RCC 7860 (cell line): ENCODE results near the gene SAMD14.

Experiments
- DNase-seq: peaks from one replicate; pipeline ENCODE4 v3.0.0-alpha.2; 2015; ENCODE audit warnings: low spot score
- FAIRE-seq: peaks from 2 replicates; lab custom pipeline; 2012; peaks lifted over from hg19 to GRCh38; lab: Jason Lieb, UNC

The SAMD14 gene

DNA sequence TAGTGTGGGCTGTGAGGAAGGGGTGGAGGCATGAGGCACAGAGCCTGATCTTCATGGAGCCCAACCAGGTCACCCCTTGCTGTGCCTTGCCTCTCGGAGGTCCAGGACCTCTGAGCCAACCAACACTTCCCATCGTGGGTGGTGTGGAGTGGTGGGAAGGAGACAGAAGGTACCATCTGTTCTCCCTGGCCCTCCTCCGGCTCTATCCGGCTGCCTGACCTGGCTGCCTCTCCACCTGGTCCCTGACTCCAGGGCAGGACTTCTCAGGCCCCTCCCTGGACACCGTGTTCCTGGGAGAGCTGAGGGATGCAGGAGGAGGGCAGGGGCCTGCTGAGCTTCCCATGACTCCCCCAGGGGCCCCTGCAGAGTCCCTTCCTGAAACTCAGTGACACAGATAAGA is 31.0 kb downstream of the SAMD14 start:
- FAIRE-seq (no peak), DNase-seq (no peak)

GRCh38 chr17:50098583-50098982 is 31.4 kb downstream of the SAMD14 start:
- no peak for FAIRE-seq
- DNase-seq = no peak

DNA sequence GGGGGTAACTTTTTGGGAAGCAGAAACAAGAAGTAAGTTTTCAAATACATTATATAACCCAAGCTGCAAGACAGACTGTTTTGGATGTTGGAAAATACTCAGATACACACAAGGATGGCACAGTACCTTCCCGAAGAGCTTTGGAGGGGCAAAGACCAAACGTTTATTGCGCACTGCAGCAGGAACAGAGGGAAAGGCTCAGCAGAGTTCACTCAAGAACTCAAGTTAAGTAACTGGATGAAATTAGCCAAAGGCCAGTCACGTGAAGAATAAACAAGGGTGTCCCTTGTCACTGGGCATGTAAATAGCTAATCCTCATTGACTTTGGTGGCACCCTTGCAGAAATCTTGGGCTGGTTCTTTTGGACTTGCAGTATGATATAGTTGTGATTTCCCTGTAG is 32.0 kb downstream of the SAMD14 start:
- FAIRE-seq = no peak

DNA sequence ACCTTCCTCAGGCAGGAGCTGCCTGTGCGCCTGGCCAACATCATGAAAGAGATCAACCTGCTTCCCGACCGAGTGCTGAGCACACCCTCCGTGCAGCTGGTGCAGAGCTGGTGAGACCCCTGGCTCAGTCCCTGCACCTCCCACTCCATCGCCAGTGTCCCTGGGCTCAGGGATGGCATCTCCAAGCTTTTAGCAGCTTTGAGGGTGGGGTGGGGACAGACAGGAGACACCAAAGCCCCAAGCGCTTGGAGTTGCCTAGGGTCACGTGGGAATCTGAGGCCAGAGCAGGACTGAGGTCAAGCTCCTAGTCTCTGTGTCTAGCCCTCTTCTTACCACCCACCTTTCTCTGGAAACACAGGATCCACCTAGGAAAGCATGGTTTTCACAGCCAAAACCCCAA is 32.5 kb downstream of the SAMD14 start:
- no peak for FAIRE-seq

More for the DNA sequence above, 32.0 kb downstream of the SAMD14 start:
- DNase-seq = no peak

DNA sequence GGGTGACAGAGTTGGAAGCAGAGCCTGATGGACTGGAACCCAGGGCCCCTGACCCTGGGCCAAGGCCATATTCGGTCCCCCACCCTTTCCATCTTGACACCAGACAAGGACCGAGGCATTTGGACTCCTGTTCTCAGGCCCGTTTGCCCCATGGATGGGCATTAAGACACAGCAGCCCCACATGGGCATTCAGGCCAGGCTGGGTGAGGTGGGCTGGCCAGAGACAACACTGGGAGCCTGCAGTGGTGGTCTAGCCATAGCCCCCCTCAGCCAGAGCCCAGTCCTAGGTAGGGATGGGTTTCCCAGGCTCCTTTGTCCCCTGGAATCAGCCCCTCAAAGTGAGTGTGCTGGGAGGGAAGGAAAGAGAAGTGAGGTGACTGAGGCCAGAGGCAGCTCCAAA is 33.2 kb downstream of the SAMD14 start:
- no peak for FAIRE-seq
- DNase-seq = no peak

More for the DNA sequence above, 32.5 kb downstream of the SAMD14 start:
- DNase-seq = no peak

GRCh38 chr17:50096092-50096491 is 33.9 kb downstream of the SAMD14 start:
- no peak for FAIRE-seq
- no peak for DNase-seq

- FAIRE-seq (no peak), DNase-seq (no peak)
These were observed 34.3 kb downstream of the SAMD14 start for GRCh38 chr17:50095626-50096037.

- peak; percentile 81 for DNase-seq
- peak; percentile 34 for FAIRE-seq
These were observed 35.0 kb downstream of the SAMD14 start, which contains the start of gene PDK2 for GRCh38 chr17:50094753-50095619. TSS of gene PDK2 (plus strand) at chr17:50095351. CDS start at chr17:50095436, 85 bp downstream.

- peak; percentile 66 for FAIRE-seq
- peak; percentile 69 for DNase-seq
These were observed 35.7 kb downstream of the SAMD14 start for GRCh38 chr17:50094243-50094752.

GRCh38 chr17:50093807-50094206 is 36.2 kb downstream of the SAMD14 start:
- FAIRE-seq (no peak), DNase-seq (no peak)

DNA sequence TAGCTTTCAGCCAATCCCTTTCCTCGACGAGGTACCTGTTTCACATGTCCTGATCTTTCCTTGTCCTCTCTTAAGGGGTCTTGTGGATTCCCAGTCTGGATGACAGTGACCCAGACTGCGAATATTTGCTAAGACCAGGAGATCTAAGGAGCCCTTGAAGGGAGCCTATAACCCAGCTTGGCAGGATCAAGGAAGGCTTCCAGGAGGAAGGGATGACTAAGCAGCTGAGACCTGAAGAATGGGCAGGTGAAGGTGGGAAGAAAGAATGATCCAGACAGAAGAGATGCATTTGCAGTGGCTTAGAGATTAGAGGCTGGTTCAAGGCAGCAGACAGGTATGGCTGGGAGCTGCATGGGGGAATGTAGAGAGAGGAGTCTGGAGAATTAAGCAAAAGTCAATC is 36.7 kb downstream of the SAMD14 start:
- FAIRE-seq (no peak), DNase-seq (no peak)

GRCh38 chr17:50091918-50092285 is 38.1 kb downstream of the SAMD14 start:
- no peak for FAIRE-seq

GRCh38 chr17:50090971-50091917 is 38.7 kb downstream of the SAMD14 start:
- DNase-seq (no peak), FAIRE-seq (no peak)

More at GRCh38 chr17:50091918-50092285, 38.1 kb downstream of the SAMD14 start:
- no peak for DNase-seq

DNA sequence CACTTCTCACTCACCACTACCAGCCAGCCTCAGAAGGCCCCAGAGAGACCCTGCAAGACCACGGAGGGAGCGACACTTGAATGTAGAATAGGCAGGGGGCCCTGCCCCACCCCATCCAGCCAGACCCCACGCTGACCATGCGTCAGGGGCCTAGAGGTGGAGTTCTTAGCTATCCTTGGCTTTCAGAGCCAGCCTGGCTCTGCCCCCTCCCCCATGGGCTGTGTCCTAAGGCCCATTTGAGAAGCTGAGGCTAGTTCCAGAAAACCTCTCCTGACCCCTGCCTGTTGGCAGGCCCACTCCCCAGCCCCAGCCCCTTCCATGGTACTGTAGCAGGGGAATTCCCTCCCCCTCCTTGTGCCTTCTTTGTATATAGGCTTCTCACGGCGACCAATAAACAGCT is 39.9 kb downstream of the SAMD14 start:
- no peak for DNase-seq
- no peak for FAIRE-seq

DNA sequence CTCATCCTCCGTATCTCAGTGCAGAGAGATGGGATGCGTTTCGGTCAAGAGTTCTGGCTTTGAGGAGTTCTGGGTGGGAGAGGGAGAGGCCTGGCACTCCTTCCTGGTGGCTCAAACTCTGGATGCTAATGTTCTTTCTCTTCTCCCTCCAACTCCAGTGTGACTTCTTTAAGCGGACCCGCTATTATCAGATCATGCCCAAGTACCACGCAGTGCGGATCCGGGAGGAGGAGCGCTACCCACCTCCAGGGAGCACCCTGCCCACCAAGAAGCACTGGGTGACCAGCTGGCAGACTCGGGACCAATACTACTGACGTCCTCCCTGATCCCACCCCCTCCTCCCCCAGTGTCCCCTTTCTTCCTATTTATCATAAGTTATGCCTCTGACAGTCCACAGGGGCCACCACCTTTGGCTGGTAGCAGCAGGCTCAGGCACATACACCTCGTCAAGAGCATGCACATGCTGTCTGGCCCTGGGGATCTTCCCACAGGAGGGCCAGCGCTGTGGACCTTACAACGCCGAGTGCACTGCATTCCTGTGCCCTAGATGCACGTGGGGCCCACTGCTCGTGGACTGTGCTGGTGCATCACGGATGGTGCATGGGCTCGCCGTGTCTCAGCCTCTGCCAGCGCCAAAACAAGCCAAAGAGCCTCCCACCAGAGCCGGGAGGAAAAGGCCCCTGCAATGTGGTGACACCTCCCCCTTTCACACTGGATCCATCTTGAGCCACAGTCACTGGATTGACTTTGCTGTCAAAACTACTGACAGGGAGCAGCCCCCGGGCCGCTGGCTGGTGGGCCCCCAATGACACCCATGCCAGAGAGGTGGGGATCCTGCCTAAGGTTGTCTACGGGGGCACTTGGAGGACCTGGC is 40.8 kb downstream of the SAMD14 start:
- FAIRE-seq (no peak), DNase-seq (no peak)

DNA sequence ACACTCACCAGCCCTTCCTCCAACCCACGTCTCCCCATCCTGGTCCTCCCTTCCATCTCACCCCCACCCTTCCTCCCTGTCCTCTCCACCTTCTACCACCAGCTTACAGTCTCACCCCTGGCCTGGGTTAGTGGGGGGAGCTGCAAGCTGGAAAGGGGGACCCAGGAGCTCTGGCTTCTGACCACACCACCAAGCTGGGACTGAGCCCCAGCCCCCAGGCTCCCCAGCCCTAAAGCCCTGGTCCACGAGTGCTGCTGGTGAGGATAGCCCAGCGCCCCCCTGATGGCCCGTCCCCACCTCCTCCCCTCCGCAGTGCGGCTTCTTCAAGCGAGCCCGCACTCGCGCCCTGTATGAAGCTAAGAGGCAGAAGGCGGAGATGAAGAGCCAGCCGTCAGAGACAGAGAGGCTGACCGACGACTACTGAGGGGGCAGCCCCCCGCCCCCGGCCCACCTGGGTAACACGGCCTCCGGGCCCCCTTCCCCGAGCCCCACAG is 42.0 kb downstream of the SAMD14 start:
- FAIRE-seq = no peak

GRCh38 chr17:50087246-50087911 is 42.6 kb downstream of the SAMD14 start:
- FAIRE-seq (no peak), DNase-seq (peak; percentile 70)

More for the DNA sequence above, 42.0 kb downstream of the SAMD14 start:
- no peak for DNase-seq

- no peak for FAIRE-seq
- no peak for DNase-seq
These were observed 48.2 kb downstream of the SAMD14 start for GRCh38 chr17:50081757-50082156.

DNA sequence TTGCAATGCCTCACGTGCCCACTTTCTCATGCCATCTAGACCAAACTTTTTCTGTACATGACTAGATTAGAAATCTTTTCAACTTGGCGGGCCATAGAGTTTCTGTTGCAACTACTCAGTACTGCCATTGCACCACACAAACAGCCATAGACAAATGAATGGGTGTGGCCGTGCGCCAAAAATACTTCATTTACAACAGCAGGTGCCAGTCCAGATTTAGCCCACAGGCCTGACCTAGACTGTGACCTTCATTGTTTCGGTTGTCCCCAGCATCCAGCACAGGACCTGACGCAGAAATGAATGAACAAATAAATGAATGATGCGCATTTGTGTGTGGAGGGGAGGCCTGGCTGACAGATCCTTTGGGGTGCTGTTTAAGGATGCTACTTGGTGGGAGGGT is 49.1 kb downstream of the SAMD14 start:
- DNase-seq (no peak), FAIRE-seq (no peak)

GRCh38 chr17:50080096-50080480 is 49.9 kb downstream of the SAMD14 start:
- DNase-seq (no peak), FAIRE-seq (no peak)
